ENCODE data around the gene STAT5A. TPM values are rescaled to one million over a fixed set of nuclear protein-coding genes. Genes with fewer than 3 reads are reported as not detected.
"Not testable (repeated sequence)": the region's sequence is repeated elsewhere in the genome, so short reads cannot be mapped to it uniquely, and the experiment has no call there.

STAT5A gene
- total RNA-seq, 1 donor from 2014 or later = 0.77 TPM

GRCh38 chr17:42299361-42299760 lies 11.1 kb downstream of the STAT5A start:
- H3K27ac ChIP-seq (ENCODE audit: low read depth, low read length); H2AFZ ChIP-seq (ENCODE audit: low read depth, low read length); H3K4me3 Mint-ChIP-seq (ENCODE audit: unreplicated experiment); H3K36me3 ChIP-seq (ENCODE audit: insufficient read depth, low read length); H3K36me3 Mint-ChIP-seq (ENCODE audit: low read depth, unreplicated experiment); H4K20me1 ChIP-seq (ENCODE audit: insufficient read depth, low read length); H3K79me2 ChIP-seq (ENCODE audit: insufficient read depth, low read length); H3K27ac Mint-ChIP-seq (ENCODE audit: unreplicated experiment); H3K9ac ChIP-seq (ENCODE audit: low read length); FAIRE-seq; DNase-seq (ENCODE audit: low read depth); H3K4me1 Mint-ChIP-seq (ENCODE audit: low read depth, unreplicated experiment); H3K4me3 ChIP-seq (ENCODE audit: insufficient read depth, low read depth, low read length); H3K4me1 ChIP-seq (ENCODE audit: insufficient read depth, low read length); H3K27me3 ChIP-seq (ENCODE audit: insufficient read depth, low read length); H3K4me2 ChIP-seq (ENCODE audit: low read length); H3K9me3 ChIP-seq (ENCODE audit: insufficient read depth, low read depth, low read length): not testable (repeated sequence)
- Mint-ChIP-seq H3K9me3 (ENCODE audit: unreplicated experiment) (peaks cover 11% of the 10 kb centered on the region), H3K27me3 (ENCODE audit: low read depth, unreplicated experiment) (peaks cover 37% of the 10 kb centered on the region)

- H3K9me3 Mint-ChIP-seq (ENCODE audit: unreplicated experiment) = peaks cover 11% of the 10 kb centered on the region
Observed at GRCh38 chr17:42299913-42300312, 11.6 kb downstream of the STAT5A start.

GRCh38 chr17:42301022-42301421 lies 12.7 kb downstream of the STAT5A start:
- Histone ChIP-seq H3K36me3 (ENCODE audit: insufficient read depth, low read length) (no peaks in the 10 kb centered on the region), H4K20me1 (ENCODE audit: insufficient read depth, low read length) (no peaks in the 10 kb centered on the region), H3K4me3 (ENCODE audit: insufficient read depth, low read depth, low read length) (no peak overlapping the region), H3K4me2 (ENCODE audit: low read length) (no peak overlapping the region), H3K27ac (ENCODE audit: low read depth, low read length) (no peak overlapping the region), H3K9me3 (ENCODE audit: insufficient read depth, low read depth, low read length) (no peaks in the 10 kb centered on the region), H3K79me2 (ENCODE audit: insufficient read depth, low read length) (no peaks in the 10 kb centered on the region), H3K9ac (ENCODE audit: low read length) (no peak overlapping the region), H3K4me1 (ENCODE audit: insufficient read depth, low read length) (no peaks in the 10 kb centered on the region), H3K27me3 (ENCODE audit: insufficient read depth, low read length) (no peaks in the 10 kb centered on the region), H2AFZ (ENCODE audit: low read depth, low read length) (no peak overlapping the region)
- Mint-ChIP-seq H3K4me3 (ENCODE audit: unreplicated experiment) (no peak overlapping the region), H3K36me3 (ENCODE audit: low read depth, unreplicated experiment) (peaks cover 2% of the 10 kb centered on the region), H3K9me3 (ENCODE audit: unreplicated experiment) (peaks cover 8% of the 10 kb centered on the region), H3K4me1 (ENCODE audit: low read depth, unreplicated experiment) (no peaks in the 10 kb centered on the region), H3K27me3 (ENCODE audit: low read depth, unreplicated experiment) (peaks cover 27% of the 10 kb centered on the region), H3K27ac (ENCODE audit: unreplicated experiment) (no peak overlapping the region)
- TF ChIP-seq EZH2 (IDR thresholded peaks at IDR 0.05; ENCODE audit: insufficient read depth, low read length) (no peak), CTCF (IDR thresholded peaks at IDR 0.05; ENCODE audit: insufficient read depth, low read depth, low read length) (no peak)
- no peak for FAIRE-seq
- DNase-seq (ENCODE audit: low read depth) = no peak

More at GRCh38 chr17:42299913-42300312, 11.6 kb downstream of the STAT5A start:
- FAIRE-seq; H3K4me2 ChIP-seq (ENCODE audit: low read length); H3K27me3 ChIP-seq (ENCODE audit: insufficient read depth, low read length); DNase-seq (ENCODE audit: low read depth); H3K4me3 Mint-ChIP-seq (ENCODE audit: unreplicated experiment); H3K27ac ChIP-seq (ENCODE audit: low read depth, low read length); H4K20me1 ChIP-seq (ENCODE audit: insufficient read depth, low read length); H2AFZ ChIP-seq (ENCODE audit: low read depth, low read length); H3K36me3 Mint-ChIP-seq (ENCODE audit: low read depth, unreplicated experiment); H3K36me3 ChIP-seq (ENCODE audit: insufficient read depth, low read length); H3K4me1 ChIP-seq (ENCODE audit: insufficient read depth, low read length); H3K4me3 ChIP-seq (ENCODE audit: insufficient read depth, low read depth, low read length); H3K9me3 ChIP-seq (ENCODE audit: insufficient read depth, low read depth, low read length); H3K79me2 ChIP-seq (ENCODE audit: insufficient read depth, low read length); H3K27ac Mint-ChIP-seq (ENCODE audit: unreplicated experiment); H3K4me1 Mint-ChIP-seq (ENCODE audit: low read depth, unreplicated experiment); H3K9ac ChIP-seq (ENCODE audit: low read length): not testable (repeated sequence)
- H3K27me3 Mint-ChIP-seq (ENCODE audit: low read depth, unreplicated experiment) = peaks cover 37% of the 10 kb centered on the region

- no peak for TF ChIP-seq CTCF (IDR thresholded peaks at IDR 0.05; ENCODE audit: insufficient read depth, low read depth, low read length)
- TF ChIP-seq EZH2 (IDR thresholded peaks at IDR 0.05; ENCODE audit: insufficient read depth, low read length) = no peak
- no peaks in the 10 kb centered on the region for H3K4me1 ChIP-seq (ENCODE audit: insufficient read depth, low read length)
- Mint-ChIP-seq H3K4me1 (ENCODE audit: low read depth, unreplicated experiment) (no peaks in the 10 kb centered on the region), H3K27ac (ENCODE audit: unreplicated experiment) (no peak overlapping the region), H3K4me3 (ENCODE audit: unreplicated experiment) (no peak overlapping the region), H3K9me3 (ENCODE audit: unreplicated experiment) (peaks cover 8% of the 10 kb centered on the region), H3K36me3 (ENCODE audit: low read depth, unreplicated experiment) (peaks cover 5% of the 10 kb centered on the region), H3K27me3 (ENCODE audit: low read depth, unreplicated experiment) (peaks cover 26% of the 10 kb centered on the region)
- no peak for DNase-seq (ENCODE audit: low read depth)
- H3K4me3 ChIP-seq (ENCODE audit: insufficient read depth, low read depth, low read length) = no peak overlapping the region
- no peak overlapping the region for H3K4me2 ChIP-seq (ENCODE audit: low read length)
- H3K9ac ChIP-seq (ENCODE audit: low read length) = no peak overlapping the region
- no peak for FAIRE-seq
- H3K79me2 ChIP-seq (ENCODE audit: insufficient read depth, low read length) = no peaks in the 10 kb centered on the region
- no peaks in the 10 kb centered on the region for H3K36me3 ChIP-seq (ENCODE audit: insufficient read depth, low read length)
- H2AFZ ChIP-seq (ENCODE audit: low read depth, low read length) = no peak overlapping the region
- no peaks in the 10 kb centered on the region for H4K20me1 ChIP-seq (ENCODE audit: insufficient read depth, low read length)
- no peaks in the 10 kb centered on the region for H3K9me3 ChIP-seq (ENCODE audit: insufficient read depth, low read depth, low read length)
- H3K27ac ChIP-seq (ENCODE audit: low read depth, low read length) = no peak overlapping the region
- no peaks in the 10 kb centered on the region for H3K27me3 ChIP-seq (ENCODE audit: insufficient read depth, low read length)
Observed at GRCh38 chr17:42303694-42304093, 15.4 kb downstream of the STAT5A start.

All from astrocyte (in vitro differentiated cells and primary cell).